SK-N-SH (cell line): Measurements from ENCODE around the gene LRRIQ4. TPM values are rescaled to one million over a fixed set of nuclear protein-coding genes. Genes with fewer than 3 reads are reported as not detected.

ENCODE experiments used
- CTCF ChIA-PET: fragments of 300-600, 350-600 bp; formaldehyde crosslinking; extraction: SDS; loops from one replicate; lab custom pipeline; 2021; lab: Yijun Ruan, JAX
- POLR2A ChIA-PET: fragments of 350-600 bp; sonication (Branson Sonifier 250); formaldehyde crosslinking; extraction: SDS; loops from one replicate; lab custom pipeline; 2020; ENCODE audit warnings: antibody characterized with exemption, inconsistent platforms; lab: Yijun Ruan, JAX
- DNase-seq: peaks from one replicate; pipeline ENCODE4 v3.0.0; 2012
- H2AFZ ChIP-seq: fragments of 200-600 bp; sonication (generic); 2 replicates; pipeline ENCODE4 v1.8.1; 2016; ENCODE audit warnings: antibody characterized with exemption, mild to moderate bottlenecking, low read depth
- H3F3A ChIP-seq: fragments of 200-600 bp; sonication (generic); replicated peaks from 2 replicates; pipeline ENCODE3; 2016; ENCODE audit warnings: antibody characterized with exemption, mild to moderate bottlenecking; ENCODE audit not compliant: insufficient read depth
- H3K27ac ChIP-seq, 2 experiments: fragments of 200-500 bp in 1 of 2; fragments of 200-600 bp in 1 of 2; sonication (Bioruptor generic) in 1 of 2; sonication (generic), shearing (Covaris generic) in 1 of 2; 2 replicates each; pipeline versions ENCODE4 v1.5.1 to v1.6.1; 2014 to 2016; ENCODE audit warnings: low read depth in 2 of 2, inconsistent platforms in 1 of 2, low read length in 1 of 2, mild to moderate bottlenecking in 1 of 2, mixed read lengths in 1 of 2
- H3K27me3 ChIP-seq: fragments of 200-600 bp; sonication (generic), shearing (Covaris generic); 2 replicates; pipeline ENCODE4 v1.6.1; 2016; ENCODE audit warnings: mixed run types; ENCODE audit not compliant: insufficient read depth
- H3K36me3 ChIP-seq, 2 experiments: fragments of 200-500 bp in 1 of 2; fragments of 200-600 bp in 1 of 2; sonication (Bioruptor generic) in 1 of 2; sonication (generic) in 1 of 2; replicated peaks in 1 of 2; 2 replicates each; pipeline versions ENCODE3 to v1.5.1; 2014 to 2016; ENCODE audit warnings: low read length in 1 of 2, mild to moderate bottlenecking in 1 of 2; ENCODE audit not compliant: insufficient read depth in 2 of 2, control insufficient read depth in 1 of 2
- H3K4me1 ChIP-seq, 2 experiments: fragments of 200-500 bp in 1 of 2; fragments of 200-600 bp in 1 of 2; sonication (Bioruptor generic) in 1 of 2; sonication (generic), shearing (Covaris generic) in 1 of 2; 2 replicates each; pipeline versions ENCODE4 v1.5.1 to v1.6.1; 2014 to 2016; ENCODE audit warnings: low read depth in 1 of 2, low read length in 1 of 2, mixed run types in 1 of 2; ENCODE audit not compliant: insufficient read depth in 2 of 2, control insufficient read depth in 1 of 2
- H3K4me2 ChIP-seq: fragments of 200-600 bp; sonication (generic), shearing (Covaris generic); 2 replicates; pipeline ENCODE4 v1.6.1; 2017; ENCODE audit warnings: mixed run types
- H3K4me3 ChIP-seq, 2 experiments: fragments of 200-500 bp in 1 of 2; fragments of 200-600 bp in 1 of 2; sonication (Bioruptor generic) in 1 of 2; sonication (generic), shearing (Covaris generic) in 1 of 2; 2 replicates each; pipeline versions ENCODE4 v1.5.1 to v1.8.1; 2014 to 2016; ENCODE audit warnings: low read depth in 2 of 2, inconsistent platforms in 1 of 2, low read length in 1 of 2, mild to moderate bottlenecking in 1 of 2, mixed read lengths in 1 of 2, moderate library complexity in 1 of 2
- H3K79me2 ChIP-seq: fragments of 200-600 bp; sonication (generic); 2 replicates; pipeline ENCODE4 v1.8.1; 2017; ENCODE audit warnings: mild to moderate bottlenecking; ENCODE audit not compliant: insufficient read depth
- H3K9ac ChIP-seq: fragments of 200-600 bp; sonication (generic); 2 replicates; pipeline ENCODE4 v1.6.1; 2017; ENCODE audit warnings: mixed run types
- H3K9me2 ChIP-seq: fragments of 200-600 bp; sonication (generic); 2 replicates; pipeline ENCODE4 v1.6.1; 2017; ENCODE audit warnings: mixed run types
- H3K9me3 ChIP-seq: fragments of 200-600 bp; sonication (generic); 2 replicates; pipeline ENCODE4 v1.6.1; 2017; ENCODE audit warnings: mixed run types, mild to moderate bottlenecking, moderate library complexity
- H4K20me1 ChIP-seq: fragments of 200-600 bp; sonication (generic); 2 replicates; pipeline ENCODE4 v1.6.1; 2017; ENCODE audit warnings: mild to moderate bottlenecking, mixed run types; ENCODE audit not compliant: insufficient read depth
- ELF1 ChIP-seq: IDR thresholded peaks from 2 replicates; pipeline ENCODE4 v1.4.0; 2012
- EP300 ChIP-seq, 2 experiments: IDR thresholded peaks; 2 replicates each; pipeline versions ENCODE4 v1.4.0 to v1.6.1; 2012; ENCODE audit warnings: borderline replicate concordance in 1 of 2, low read depth in 1 of 2, low read length in 1 of 2
- FOXJ3 ChIP-seq: sonication (generic); formaldehyde crosslinking; IDR thresholded peaks from 2 replicates; pipeline ENCODE4 v1.5.1; 2020; ENCODE audit warnings: mild to moderate bottlenecking, missing genetic modification reagents
- FOXM1 ChIP-seq: IDR thresholded peaks from 2 replicates; pipeline ENCODE4 v1.4.0; 2012; ENCODE audit warnings: low read depth, mild to moderate bottlenecking
- GABPA ChIP-seq: IDR thresholded peaks from 2 replicates; pipeline ENCODE4 v1.4.0; 2012; ENCODE audit warnings: low read depth, mild to moderate bottlenecking
- GATA2 ChIP-seq: sonication (generic); formaldehyde crosslinking; IDR thresholded peaks from 2 replicates; pipeline ENCODE4 v1.5.0; 2020; ENCODE audit warnings: mild to moderate bottlenecking, missing genetic modification reagents
- MEF2A ChIP-seq: IDR thresholded peaks from 2 replicates; pipeline ENCODE4 v1.4.0; 2012; ENCODE audit warnings: low read depth, borderline replicate concordance
- PBX3 ChIP-seq: IDR thresholded peaks from 2 replicates; pipeline ENCODE4; 2012
- POLR2AphosphoS5 ChIP-seq: IDR thresholded peaks from 2 replicates; pipeline ENCODE4 v1.6.1; 2012; ENCODE audit warnings: low read depth, low read length
- REST ChIP-seq: IDR thresholded peaks from 2 replicates; pipeline ENCODE4 v1.6.1; 2012; ENCODE audit warnings: mild to moderate bottlenecking, low read depth, low read length, moderate library complexity
- RFX5 ChIP-seq: IDR thresholded peaks from 2 replicates; pipeline ENCODE4 v1.6.1; 2012; ENCODE audit warnings: mild to moderate bottlenecking, improper control_type of control experiment, low read length
- RXRA ChIP-seq: IDR thresholded peaks from 2 replicates; pipeline ENCODE4 v1.4.0; 2012; ENCODE audit warnings: low read depth, mild to moderate bottlenecking, borderline replicate concordance
- SMC3 ChIP-seq: IDR thresholded peaks from 2 replicates; pipeline ENCODE4 v1.6.1; 2012; ENCODE audit warnings: low read depth, low read length, improper control_type of control experiment
- TEAD4 ChIP-seq: IDR thresholded peaks from 2 replicates; pipeline ENCODE4 v1.4.0; 2012; ENCODE audit warnings: mild to moderate bottlenecking, borderline replicate concordance; ENCODE audit not compliant: insufficient read depth
- USF1 ChIP-seq: IDR thresholded peaks from 2 replicates; pipeline ENCODE4 v1.4.0; 2012; ENCODE audit warnings: low read depth, borderline replicate concordance
- USF2 ChIP-seq: fragments of 150-350 bp; IDR thresholded peaks from 2 replicates; pipeline ENCODE4 v1.6.1; 2017; ENCODE audit warnings: antibody characterized with exemption, low read length, low read depth, borderline replicate concordance
- YY1 ChIP-seq: IDR thresholded peaks from 2 replicates; pipeline ENCODE4 v1.4.0; 2012; ENCODE audit warnings: low read depth, mild to moderate bottlenecking
- ZBTB33 ChIP-seq: IDR thresholded peaks from 2 replicates; pipeline ENCODE4 v1.4.0; 2012; ENCODE audit warnings: low read depth, borderline replicate concordance
- WGBS: methylation state at CpG from one replicate; pipeline ENCODE4 v1.1.6; 2017; ENCODE audit warnings: low lambda C conversion rate; 5-methylcytosine and 5-hydroxymethylcytosine counted together
- polyA plus RNA-seq, 3 experiments: library from polyadenylated mRNA; depleted of rRNA; stranded (reverse); fragments of >200 nt; gene quantifications; 2 replicates each; pipeline ENCODE4 v1.2.3, GENCODE V29; 2012

Gene LRRIQ4
- polyA plus RNA-seq, 1 of the 3 experiments (the other 2 are of a cell fraction), result not detected

GRCh38 chr3:169855514-169855913 is 42.8 kb downstream of the LRRIQ4 start (continued):
- TF ChIP-seq YY1 (no peak), FOXJ3 (CRISPR knock-in tag) (no peak), MEF2A (no peak)

GRCh38 chr3:169857811-169858210 is 45.1 kb downstream of the LRRIQ4 start:
- Histone ChIP-seq H3K36me3 (no peaks in the 10 kb centered on the region), H3K9me3 (no peaks in the 10 kb centered on the region), H4K20me1 (no peaks in the 10 kb centered on the region), H3K27ac (no peak overlapping the region), H3K4me3 (no peak overlapping the region), H3K4me1 (no peaks in the 10 kb centered on the region), H3K9ac (no peak overlapping the region), H3K27me3 (no peaks in the 10 kb centered on the region), H3K9me2 (no peaks in the 10 kb centered on the region), H3K4me2 (no peak overlapping the region), H3F3A (no peaks in the 10 kb centered on the region), H2AFZ (no peak overlapping the region), H3K79me2 (no peaks in the 10 kb centered on the region)
- DNase-seq, result no peak
- CTCF ChIA-PET, result interaction anchor here (1.8 kb wide), 1 partner anchor 109 kb away, joined by 6 read pairs; the partner anchor contains the start of gene SEC62
- TF ChIP-seq PBX3, result no peak
- no peak for TF ChIP-seq GABPA
- POLR2A ChIA-PET, result no interaction called here
- 72% methylated on average over 2 of the region's 2 CpGs for WGBS

GRCh38 chr3:169861871-169862270 is 49.2 kb downstream of the LRRIQ4 start:
- 75% methylated on average over 5 of the region's 5 CpGs for WGBS
- Histone ChIP-seq H3K36me3 (no peaks in the 10 kb centered on the region), H2AFZ (no peak overlapping the region), H3K4me2 (no peak overlapping the region), H3K4me1 (no peaks in the 10 kb centered on the region), H3F3A (no peaks in the 10 kb centered on the region), H3K79me2 (no peaks in the 10 kb centered on the region), H3K27ac (no peak overlapping the region), H3K9ac (no peak overlapping the region), H3K4me3 (no peak overlapping the region), H3K27me3 (no peaks in the 10 kb centered on the region), H3K9me2 (no peaks in the 10 kb centered on the region), H4K20me1 (no peaks in the 10 kb centered on the region), H3K9me3 (no peaks in the 10 kb centered on the region)
- ChIA-PET POLR2A (interaction anchor here (0.6 to 1.0 kb wide), 3 partner anchors 105 to 889 kb away, joined by 3 to 5 read pairs (median 4); partner anchors contain the start of gene SEC62), CTCF (interaction anchor here (0.6 to 1.9 kb wide), 10 partner anchors 10 to 255 kb away, joined by 3 to 6 read pairs (median 3); no protein-coding TSS in a partner anchor)
- DNase-seq, result no peak
- TF ChIP-seq ELF1, result no peak
- TF ChIP-seq RXRA, result no peak
- TF ChIP-seq EP300 (IDR thresholded peaks at IDR 0.05; ENCODE audit: borderline replicate concordance in 1 of 2, low read depth in 1 of 2, low read length in 1 of 2), result no peak
- TF ChIP-seq FOXM1, result no peak
- no peak for TF ChIP-seq YY1
- no peak for TF ChIP-seq USF1
- TF ChIP-seq GABPA, result no peak
- no peak for TF ChIP-seq MEF2A
- no peak for TF ChIP-seq RFX5
- no peak for TF ChIP-seq USF2
- TF ChIP-seq REST, result no peak
- TF ChIP-seq TEAD4, result no peak
- no peak for TF ChIP-seq SMC3
- TF ChIP-seq ZBTB33, result no peak
- TF ChIP-seq POLR2AphosphoS5, result no peak
- no peak for TF ChIP-seq GATA2
